H1 (cell line): Measurements from ENCODE around the gene KLHL35. TPM values are rescaled to one million over a fixed set of nuclear protein-coding genes. Genes with fewer than 3 reads are reported as not detected.

ENCODE experiments used
- CTCF ChIA-PET: fragments of 300-600 bp; sonication (Branson Sonifier 250); formaldehyde crosslinking; loops from one replicate; lab custom pipeline; 2021; ENCODE audit not compliant: partially characterized antibody; lab: Charles Lee
- POLR2A ChIA-PET: fragments of 300-600 bp; sonication (Branson Sonifier 250); formaldehyde crosslinking; loops from one replicate; lab custom pipeline; 2021; ENCODE audit warnings: inconsistent platforms; ENCODE audit not compliant: partially characterized antibody; lab: Charles Lee
- DNase-seq, 2 experiments: peaks; one replicate each; pipeline versions ENCODE4 v3.0.0 to v3.0.0-alpha.2; 2010 to 2022; ENCODE audit warnings: low spot score in 2 of 2, low read depth in 1 of 2, mixed read lengths in 1 of 2
- FAIRE-seq: peaks from 2 replicates; lab custom pipeline; 2011; peaks lifted over from hg19 to GRCh38; lab: Jason Lieb, UNC
- H2AFZ ChIP-seq: 2 replicates; pipeline ENCODE4 v1.8.1; 2012; ENCODE audit warnings: low read length, inconsistent platforms
- H2AK5ac ChIP-seq: 2 replicates; pipeline ENCODE4 v1.6.1; 2013; ENCODE audit warnings: low read depth, low read length
- H2BK120ac ChIP-seq: replicated peaks from 2 replicates; pipeline ENCODE3; 2013; ENCODE audit warnings: low read depth, low read length, inconsistent platforms
- H2BK12ac ChIP-seq: 2 replicates; pipeline ENCODE4 v1.6.1; 2013; ENCODE audit warnings: low read depth, low read length
- H2BK15ac ChIP-seq: 2 replicates; pipeline ENCODE4 v1.6.1; 2013; ENCODE audit warnings: low read length
- H2BK20ac ChIP-seq: 2 replicates; pipeline ENCODE4 v1.6.1; 2013; ENCODE audit warnings: low read length
- H2BK5ac ChIP-seq: 2 replicates; pipeline ENCODE4 v1.6.1; 2013; ENCODE audit warnings: low read depth, low read length
- H3K14ac ChIP-seq: 2 replicates; pipeline ENCODE4 v1.6.1; 2013; ENCODE audit warnings: inconsistent platforms; ENCODE audit not compliant: insufficient read length
- H3K18ac ChIP-seq: 2 replicates; pipeline ENCODE4 v1.6.1; 2013; ENCODE audit warnings: low read length; ENCODE audit errors: extremely low read depth
- H3K23ac ChIP-seq: 2 replicates; pipeline ENCODE4 v1.6.1; 2013; ENCODE audit warnings: inconsistent platforms; ENCODE audit not compliant: insufficient read length
- H3K23me2 ChIP-seq: 2 replicates; pipeline ENCODE4 v1.6.1; 2013; ENCODE audit warnings: low read depth, low read length
- H3K27ac ChIP-seq: 2 replicates; pipeline ENCODE4 v1.6.1; 2011; ENCODE audit warnings: low read depth, low read length, inconsistent platforms
- H3K27me3 ChIP-seq, 4 experiments: replicated peaks in 1 of 4; 1 replicate in 1 of 4; 2 replicates in 3 of 4; pipeline versions ENCODE4 v1.6.1 to v1.8.1; 2011 to 2013; ENCODE audit warnings: low read length in 3 of 4, mild to moderate bottlenecking in 3 of 4, inconsistent platforms in 2 of 4, mixed read lengths in 2 of 4, moderate library complexity in 1 of 4; ENCODE audit not compliant: control insufficient read depth in 3 of 4, insufficient read depth in 3 of 4; ENCODE audit errors: extremely low read depth in 1 of 4
- H3K36me3 ChIP-seq, 4 experiments: 2 replicates each; pipeline versions ENCODE4 v1.6.1 to v1.8.1; 2011 to 2013; ENCODE audit warnings: mild to moderate bottlenecking in 4 of 4, low read length in 3 of 4, moderate library complexity in 2 of 4, control low read depth in 1 of 4, inconsistent platforms in 1 of 4; ENCODE audit not compliant: insufficient read depth in 4 of 4, control insufficient read depth in 2 of 4
- H3K4ac ChIP-seq: replicated peaks from 2 replicates; pipeline ENCODE3; 2013; ENCODE audit warnings: low read length, low read depth, mixed read lengths, inconsistent platforms; ENCODE audit not compliant: insufficient read length
- H3K4me1 ChIP-seq, 4 experiments: replicated peaks in 1 of 4; 1 replicate in 1 of 4; 2 replicates in 3 of 4; pipeline versions ENCODE4 v1.6.1 to v1.8.1; 2011 to 2013; ENCODE audit warnings: low read length in 3 of 4, inconsistent platforms in 2 of 4, mixed read lengths in 1 of 4; ENCODE audit not compliant: insufficient read depth in 4 of 4, control insufficient read depth in 3 of 4
- H3K4me2 ChIP-seq, 2 experiments: 2 replicates each; pipeline versions ENCODE4 v1.6.1 to v1.8.1; 2011 to 2013; ENCODE audit warnings: low read depth in 2 of 2, low read length in 2 of 2, control low read depth in 1 of 2, inconsistent platforms in 1 of 2, mild to moderate bottlenecking in 1 of 2; ENCODE audit not compliant: insufficient read depth in 1 of 2
- H3K4me3 ChIP-seq, 4 experiments: fragments of 200-600, 300-600 bp in 1 of 4; sonication (generic), shearing (Covaris generic), sonication (Bioruptor Twin) in 1 of 4; 2 replicates each; pipeline versions ENCODE4 v1.5.1 to v1.8.1; 2011 to 2016; ENCODE audit warnings: low read length in 4 of 4, low read depth in 3 of 4, control low read depth in 2 of 4, inconsistent platforms in 2 of 4, mild to moderate bottlenecking in 2 of 4, mixed read lengths in 1 of 4, moderate library complexity in 1 of 4; ENCODE audit not compliant: insufficient read depth in 2 of 4; ENCODE audit errors: extremely low read depth in 1 of 4
- H3K56ac ChIP-seq: replicated peaks from 2 replicates; pipeline ENCODE3; 2013; ENCODE audit warnings: low read depth, mild to moderate bottlenecking, mixed read lengths, low read length, inconsistent platforms; ENCODE audit not compliant: insufficient read length
- H3K79me1 ChIP-seq: 2 replicates; pipeline ENCODE4 v1.6.1; 2013; ENCODE audit warnings: low read depth, low read length, control low read depth
- H3K79me2 ChIP-seq, 2 experiments: 2 replicates each; pipeline versions ENCODE4 v1.6.1 to v1.8.1; 2012 to 2013; ENCODE audit warnings: low read length in 2 of 2, mild to moderate bottlenecking in 2 of 2, inconsistent platforms in 1 of 2; ENCODE audit not compliant: insufficient read depth in 2 of 2, control insufficient read depth in 1 of 2
- H3K9ac ChIP-seq, 4 experiments: replicated peaks in 1 of 4; 1 replicate in 1 of 4; 2 replicates in 3 of 4; pipeline versions ENCODE4 v1.6.1 to v1.8.1; 2011 to 2013; ENCODE audit warnings: low read depth in 3 of 4, low read length in 3 of 4, control low read depth in 2 of 4, mild to moderate bottlenecking in 2 of 4, moderate library complexity in 2 of 4, inconsistent platforms in 1 of 4; ENCODE audit errors: extremely low read depth in 1 of 4
- H3K9me3 ChIP-seq, 2 experiments: 2 replicates each; pipeline versions ENCODE4 v1.6.1 to v1.8.1; 2012 to 2013; ENCODE audit warnings: mild to moderate bottlenecking in 2 of 2, moderate library complexity in 2 of 2, control low read depth in 1 of 2, inconsistent platforms in 1 of 2, low read depth in 1 of 2, low read length in 1 of 2, mixed read lengths in 1 of 2; ENCODE audit not compliant: insufficient read depth in 2 of 2
- H4K20me1 ChIP-seq, 2 experiments: replicated peaks in 1 of 2; 2 replicates each; pipeline versions ENCODE3 to v1.8.1; 2011 to 2013; ENCODE audit warnings: inconsistent platforms in 2 of 2, low read length in 2 of 2, mild to moderate bottlenecking in 1 of 2; ENCODE audit not compliant: insufficient read depth in 2 of 2, control insufficient read depth in 1 of 2
- H4K5ac ChIP-seq: 2 replicates; pipeline ENCODE4 v1.6.1; 2013; ENCODE audit warnings: low read length, low read depth, mixed read lengths, inconsistent platforms; ENCODE audit not compliant: insufficient read length
- H4K8ac ChIP-seq: 2 replicates; pipeline ENCODE4 v1.8.0; 2013; ENCODE audit warnings: mild to moderate bottlenecking, moderate library complexity, low read length, inconsistent platforms; ENCODE audit not compliant: insufficient read depth; ENCODE audit errors: extremely low read depth
- H4K91ac ChIP-seq: replicated peaks from 2 replicates; pipeline ENCODE3; 2013; ENCODE audit warnings: low read length, mixed read lengths, inconsistent platforms; ENCODE audit not compliant: insufficient read length
- EZH2 ChIP-seq: fragments of 200-600 bp; sonication (generic); IDR thresholded peaks from 2 replicates; pipeline ENCODE4 v1.7.1; 2012; ENCODE audit warnings: low read depth, mild to moderate bottlenecking, moderate library complexity, low read length, inconsistent platforms; ENCODE audit not compliant: severe bottlenecking
- GABPA ChIP-seq: IDR thresholded peaks from 2 replicates; pipeline ENCODE4 v1.6.1; 2011; ENCODE audit warnings: mild to moderate bottlenecking, low read length, moderate library complexity, borderline replicate concordance; ENCODE audit not compliant: insufficient read depth
- KDM4A ChIP-seq: IDR thresholded peaks from one replicate; pipeline ENCODE4 v1.7.1; 2012; ENCODE audit warnings: low read depth, mild to moderate bottlenecking, moderate library complexity, low read length, inconsistent platforms; ENCODE audit not compliant: severe bottlenecking
- PHF8 ChIP-seq: fragments of 200-600 bp; sonication (generic); conservative IDR thresholded peaks from 2 replicates; pipeline ENCODE4 v1.7.1; 2012; ENCODE audit warnings: low read depth, mild to moderate bottlenecking, inconsistent platforms, low read length, moderate library complexity
- POU5F1 ChIP-seq: IDR thresholded peaks from 2 replicates; pipeline ENCODE4 v1.6.1; 2011; ENCODE audit warnings: low read depth, mild to moderate bottlenecking, low read length, moderate library complexity
- RNF2 ChIP-seq: fragments of 200-900, 300-1000 bp; sonication (generic); IDR thresholded peaks from 2 replicates; pipeline ENCODE4 v1.7.1; 2016; ENCODE audit warnings: borderline replicate concordance, low read depth, mild to moderate bottlenecking, antibody characterized with exemption, low read length; ENCODE audit not compliant: poor library complexity, severe bottlenecking; ENCODE audit errors: missing control alignments
- TAF1 ChIP-seq: IDR thresholded peaks from 2 replicates; pipeline ENCODE4 v1.6.1; 2011; ENCODE audit warnings: mild to moderate bottlenecking, low read depth, low read length
- YY1 ChIP-seq: IDR thresholded peaks from 2 replicates; pipeline ENCODE4 v1.6.1; 2011; ENCODE audit warnings: low read depth, mild to moderate bottlenecking, low read length
- WGBS, 2 experiments: shearing (Covaris generic) in 1 of 2; methylation state at CpG; one replicate each; pipeline versions ENCODE4 v1.1.6 to v1.1.7; 2013 to 2015; ENCODE audit warnings: low lambda C conversion rate in 2 of 2, mixed read lengths in 2 of 2, inconsistent platforms in 1 of 2, low coverage in 1 of 2, missing lambda C conversion rate in 1 of 2; ENCODE audit not compliant: insufficient replicate concordance in 2 of 2, insufficient coverage in 1 of 2, insufficient read length in 1 of 2; ENCODE audit errors: extremely low coverage in 1 of 2, missing lambda C conversion rate in 1 of 2; 5-methylcytosine and 5-hydroxymethylcytosine counted together
- polyA plus RNA-seq, 7 experiments: library from polyadenylated mRNA; depleted of rRNA in 3 of 7; stranded (reverse) in 5 of 7; unstranded in 2 of 7; fragments of >200 nt in 5 of 7; fragments of 200-250 nt in 2 of 7; gene quantifications; 1 replicate in 5 of 7; 2 replicates in 1 of 7; 4 replicates in 1 of 7; pipeline versions ENCODE4 v1.2.1 to v1.2.3, GENCODE V29; 2011 to 2013; ENCODE audit warnings: missing spikeins in 2 of 7, mixed read lengths in 2 of 7
- total RNA-seq: library from RNA; stranded (reverse); fragmentation: NEBNext Ultra II Directional; extraction: Animal tissue kit (Norgen Biotek cat#: 25700); gene quantifications from 2 replicates; pipeline ENCODE4 v1.2.1, GENCODE V29; 2021
- TF ChIP-seq, protein P1 (sequence below), 3 experiments: IDR thresholded peaks; 1 replicate in 2 of 3; 2 replicates in 1 of 3; pipeline versions ENCODE4 v1.5.1 to v1.6.1; 2011; ENCODE audit warnings: low read length in 3 of 3, mild to moderate bottlenecking in 3 of 3, inconsistent platforms in 2 of 3, low read depth in 1 of 3, moderate library complexity in 1 of 3; ENCODE audit not compliant: insufficient read depth in 1 of 3; ENCODE audit errors: control extremely low read depth in 1 of 3
- TF ChIP-seq, protein P2 (sequence below): IDR thresholded peaks from 2 replicates; pipeline ENCODE4 v1.6.1; 2012; ENCODE audit warnings: inconsistent platforms

The KLHL35 gene
- total and polyA plus RNA-seq, 2 of the 8 experiments (the other 6 are each of a cell fraction or from before 2014, with no cell fraction given): 0.35 to 0.41 TPM

DNA sequence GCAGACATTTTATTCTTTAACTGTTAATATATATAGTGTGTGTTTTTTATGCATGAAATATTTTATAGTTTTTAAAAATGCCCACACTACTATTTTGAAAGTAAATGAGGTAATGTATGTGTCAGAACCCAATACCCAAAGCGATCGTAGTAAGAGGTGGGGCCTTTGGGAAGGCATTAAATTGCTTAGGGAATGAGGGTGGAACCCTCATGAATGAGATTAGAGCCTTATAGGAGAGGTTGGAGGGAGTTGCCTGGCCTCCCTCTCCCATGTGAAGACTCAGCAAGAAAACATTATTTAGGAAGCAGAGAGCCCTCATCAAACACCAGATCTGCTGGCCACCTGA, 11.1 kb downstream of the KLHL35 start:
- Histone ChIP-seq H2BK12ac (no peak overlapping the region), H3K14ac (no peak overlapping the region), H3K4me1 (peaks cover 0 to 5% (median 3%) of the 10 kb centered on the region in 4 experiments; a peak in 3 of 7 replicates), H3K79me1 (no peaks in the 10 kb centered on the region), H3K23me2 (no peaks in the 10 kb centered on the region), H3K18ac (no peak overlapping the region), H3K4me2 (no peak overlapping the region), H4K91ac (no peak overlapping the region), H3K4ac (no peak overlapping the region), H2BK15ac (no peak overlapping the region), H3K56ac (no peak overlapping the region), H3K9me3 (no peaks in the 10 kb centered on the region), H3K4me3 (no peak overlapping the region), H4K8ac (no peak overlapping the region), H2BK120ac (no peak overlapping the region), H2AFZ (no peak overlapping the region), H3K23ac (no peak overlapping the region), H3K9ac (no peak overlapping the region), H3K36me3 (peaks cover 0 to 8% (median 0%) of the 10 kb centered on the region in 4 experiments; a peak in 3 of 8 replicates), H3K79me2 (no peaks in the 10 kb centered on the region), H4K20me1 (peaks cover 2 to 6% of the 10 kb centered on the region in 2 experiments), H4K5ac (no peak overlapping the region), H3K27me3 (peaks cover 0 to 2% (median under 1%) of the 10 kb centered on the region in 4 experiments; a peak in 2 of 7 replicates), H3K27ac (no peak overlapping the region), H2BK5ac (no peak overlapping the region), H2AK5ac (no peak overlapping the region), H2BK20ac (no peak overlapping the region)
- DNase-seq (no peak), FAIRE-seq (no peak)
- ChIA-PET CTCF (interaction anchor here (0.7 to 18.5 kb wide), 8 partner anchors 10 to 142 kb away, joined by 3 to 201 read pairs (median 5); no protein-coding TSS in a partner anchor), POLR2A (interaction anchor here (4.8 to 27.9 kb wide), 2 partner anchors 9 to 21 kb away, joined by 36 to 570 read pairs; partner anchors contain the start of gene RPS3)
- 95% methylated on average over 2 of the region's 2 CpGs; no CpG with 5 or more reads in 1 of the 2 experiments for WGBS, 2 experiments
- TF ChIP-seq PHF8: no peak
- TF ChIP-seq, protein P1, sequence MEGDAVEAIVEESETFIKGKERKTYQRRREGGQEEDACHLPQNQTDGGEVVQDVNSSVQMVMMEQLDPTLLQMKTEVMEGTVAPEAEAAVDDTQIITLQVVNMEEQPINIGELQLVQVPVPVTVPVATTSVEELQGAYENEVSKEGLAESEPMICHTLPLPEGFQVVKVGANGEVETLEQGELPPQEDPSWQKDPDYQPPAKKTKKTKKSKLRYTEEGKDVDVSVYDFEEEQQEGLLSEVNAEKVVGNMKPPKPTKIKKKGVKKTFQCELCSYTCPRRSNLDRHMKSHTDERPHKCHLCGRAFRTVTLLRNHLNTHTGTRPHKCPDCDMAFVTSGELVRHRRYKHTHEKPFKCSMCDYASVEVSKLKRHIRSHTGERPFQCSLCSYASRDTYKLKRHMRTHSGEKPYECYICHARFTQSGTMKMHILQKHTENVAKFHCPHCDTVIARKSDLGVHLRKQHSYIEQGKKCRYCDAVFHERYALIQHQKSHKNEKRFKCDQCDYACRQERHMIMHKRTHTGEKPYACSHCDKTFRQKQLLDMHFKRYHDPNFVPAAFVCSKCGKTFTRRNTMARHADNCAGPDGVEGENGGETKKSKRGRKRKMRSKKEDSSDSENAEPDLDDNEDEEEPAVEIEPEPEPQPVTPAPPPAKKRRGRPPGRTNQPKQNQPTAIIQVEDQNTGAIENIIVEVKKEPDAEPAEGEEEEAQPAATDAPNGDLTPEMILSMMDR (IDR thresholded peaks at IDR 0.05; ENCODE audit: control extremely low read depth in 1 of 3, insufficient read depth in 1 of 3, low read depth in 1 of 3, low read length in 3 of 3): no peak
- TF ChIP-seq RNF2: no peak
- no peak for TF ChIP-seq YY1
- no peak for TF ChIP-seq TAF1
- no peak for TF ChIP-seq GABPA
- no peak for TF ChIP-seq EZH2
- TF ChIP-seq KDM4A: no peak
- TF ChIP-seq, protein P2, sequence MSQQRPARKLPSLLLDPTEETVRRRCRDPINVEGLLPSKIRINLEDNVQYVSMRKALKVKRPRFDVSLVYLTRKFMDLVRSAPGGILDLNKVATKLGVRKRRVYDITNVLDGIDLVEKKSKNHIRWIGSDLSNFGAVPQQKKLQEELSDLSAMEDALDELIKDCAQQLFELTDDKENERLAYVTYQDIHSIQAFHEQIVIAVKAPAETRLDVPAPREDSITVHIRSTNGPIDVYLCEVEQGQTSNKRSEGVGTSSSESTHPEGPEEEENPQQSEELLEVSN: no peak
- TF ChIP-seq POU5F1: no peak
